Coronary artery (tissue), 2 donors: ENCODE measurements around the gene CRTC3.

Experiments used
- DNase-seq: peaks from one replicate; pipeline ENCODE4 v3.0.0-alpha.2; 2017; ENCODE audit warnings: low spot score
- H3K27ac ChIP-seq, 2 donors: fragments of 200-600 bp; sonication (generic); one replicate each; pipeline ENCODE4 v1.5.1; 2016 to 2019
- H3K4me3 ChIP-seq: fragments of 200-600 bp; sonication (generic); 2 replicates; pipeline ENCODE4 v1.5.1; 2016; ENCODE audit warnings: mild to moderate bottlenecking, moderate library complexity
- TF ChIP-seq, protein P1 (sequence below): fragments of 200-600 bp; sonication (generic); IDR thresholded peaks from one replicate; pipeline ENCODE4 v1.5.1; 2019; ENCODE audit warnings: antibody characterized with exemption

The CRTC3 gene

DNA sequence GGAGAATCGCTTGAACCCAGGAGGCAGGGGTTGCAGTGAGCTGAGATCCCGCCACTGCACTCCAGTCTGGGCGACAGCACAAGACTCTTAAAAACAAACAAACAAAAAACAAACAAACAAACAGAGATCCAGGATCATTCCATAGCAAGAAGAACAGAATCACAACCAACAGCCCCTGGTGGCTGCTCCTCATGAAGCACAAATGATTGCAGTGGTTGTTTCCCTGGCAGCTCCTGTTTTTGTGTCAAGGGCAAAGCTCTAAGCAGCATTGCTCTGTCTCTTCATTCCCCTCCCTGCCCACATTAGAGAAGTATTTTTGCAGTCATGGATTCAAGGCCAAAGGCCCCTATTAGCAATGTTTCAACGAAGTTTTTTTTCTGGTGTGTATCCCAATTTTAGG is 161.6 kb downstream of the CRTC3 start:
- Histone ChIP-seq H3K4me3 (no peak overlapping the region), H3K27ac (no peak overlapping the region)
- DNase-seq = no peak
- TF ChIP-seq, protein P1, sequence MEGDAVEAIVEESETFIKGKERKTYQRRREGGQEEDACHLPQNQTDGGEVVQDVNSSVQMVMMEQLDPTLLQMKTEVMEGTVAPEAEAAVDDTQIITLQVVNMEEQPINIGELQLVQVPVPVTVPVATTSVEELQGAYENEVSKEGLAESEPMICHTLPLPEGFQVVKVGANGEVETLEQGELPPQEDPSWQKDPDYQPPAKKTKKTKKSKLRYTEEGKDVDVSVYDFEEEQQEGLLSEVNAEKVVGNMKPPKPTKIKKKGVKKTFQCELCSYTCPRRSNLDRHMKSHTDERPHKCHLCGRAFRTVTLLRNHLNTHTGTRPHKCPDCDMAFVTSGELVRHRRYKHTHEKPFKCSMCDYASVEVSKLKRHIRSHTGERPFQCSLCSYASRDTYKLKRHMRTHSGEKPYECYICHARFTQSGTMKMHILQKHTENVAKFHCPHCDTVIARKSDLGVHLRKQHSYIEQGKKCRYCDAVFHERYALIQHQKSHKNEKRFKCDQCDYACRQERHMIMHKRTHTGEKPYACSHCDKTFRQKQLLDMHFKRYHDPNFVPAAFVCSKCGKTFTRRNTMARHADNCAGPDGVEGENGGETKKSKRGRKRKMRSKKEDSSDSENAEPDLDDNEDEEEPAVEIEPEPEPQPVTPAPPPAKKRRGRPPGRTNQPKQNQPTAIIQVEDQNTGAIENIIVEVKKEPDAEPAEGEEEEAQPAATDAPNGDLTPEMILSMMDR = no peak

DNA sequence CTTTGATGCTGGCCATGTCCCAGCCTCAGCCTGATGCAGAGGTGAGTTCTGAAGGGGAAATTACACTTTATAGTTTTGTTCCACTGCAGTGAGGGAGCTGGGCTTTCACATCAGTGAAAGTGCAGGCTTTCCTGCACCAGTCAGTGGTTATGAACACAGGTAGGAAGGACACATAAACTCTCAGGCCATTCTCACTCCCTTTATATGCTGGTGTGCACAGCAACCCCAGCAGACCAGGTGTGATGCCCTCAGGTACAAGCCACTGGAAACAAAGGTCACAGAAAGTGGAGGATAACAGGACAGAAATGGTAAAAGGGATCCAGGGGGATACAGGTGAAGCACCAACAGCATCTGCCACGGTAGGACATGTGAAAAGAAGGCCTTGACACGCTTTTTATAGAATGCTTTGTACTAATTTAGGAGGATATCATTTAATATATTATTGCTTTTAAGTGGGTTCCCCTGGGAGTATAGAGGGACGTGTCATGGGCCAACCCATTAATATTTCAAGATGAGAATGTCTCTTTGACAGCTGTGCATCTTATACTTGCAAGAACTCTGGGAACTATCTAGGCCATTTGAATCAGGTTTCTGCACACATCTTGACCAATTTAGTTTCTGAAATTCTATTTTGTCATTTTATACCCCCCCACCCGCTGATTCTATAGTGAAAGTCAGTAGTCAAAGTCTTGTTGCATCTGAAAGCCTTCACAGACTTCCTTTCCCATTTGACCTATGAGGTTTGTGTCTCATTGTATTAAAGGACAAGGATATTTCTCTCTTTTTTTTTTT is 162.5 kb downstream of the CRTC3 start:
- H3K27ac ChIP-seq = no peak overlapping the region
- TF ChIP-seq, protein P1 = no peak
- no peak overlapping the region for H3K4me3 ChIP-seq
- no peak for DNase-seq
